GM18867 (cell line): Measurements from ENCODE around the gene PLPPR1.
"Not testable (repeated sequence)": the region's sequence is repeated elsewhere in the genome, so short reads cannot be mapped to it uniquely, and the experiment has no call there.

Experiments used
- ATAC-seq: cut with Tn5 transposase; IDR thresholded peaks from one replicate; pipeline ENCODE4 v1.9.1; 2021; ENCODE audit warnings: mild to moderate bottlenecking, moderate library complexity; ENCODE audit not compliant: unreplicated experiment

Gene PLPPR1

GRCh38 chr9:101119206-101119819, 90.8 kb downstream of the PLPPR1 start:
- ATAC-seq = peak; percentile 84

- no peak for ATAC-seq
These were observed 93.4 kb downstream of the PLPPR1 start for GRCh38 chr9:101121836-101122399.

GRCh38 chr9:101126556-101126955, 98.0 kb downstream of the PLPPR1 start:
- peak; percentile 87 for ATAC-seq

GRCh38 chr9:101127369-101127768, 98.8 kb downstream of the PLPPR1 start:
- ATAC-seq = not testable (repeated sequence)

GRCh38 chr9:101128623-101129022, 100.1 kb downstream of the PLPPR1 start:
- no peak for ATAC-seq

GRCh38 chr9:101130054-101130453, 101.5 kb downstream of the PLPPR1 start:
- ATAC-seq = no peak

- no peak for ATAC-seq
These were observed 102.8 kb downstream of the PLPPR1 start for GRCh38 chr9:101131326-101131725.

GRCh38 chr9:101132801-101133200, 104.3 kb downstream of the PLPPR1 start:
- no peak for ATAC-seq

GRCh38 chr9:101138509-101138908, 110.0 kb downstream of the PLPPR1 start:
- no peak for ATAC-seq

- no peak for ATAC-seq
These were observed 110.6 kb downstream of the PLPPR1 start for GRCh38 chr9:101139082-101139481.

GRCh38 chr9:101140764-101141163, 112.2 kb downstream of the PLPPR1 start:
- no peak for ATAC-seq

GRCh38 chr9:101146508-101146907, 118.0 kb downstream of the PLPPR1 start:
- no peak for ATAC-seq

- no peak for ATAC-seq
These were observed 119.8 kb downstream of the PLPPR1 start for GRCh38 chr9:101148344-101148743.

- no peak for ATAC-seq
These were observed 129.8 kb downstream of the PLPPR1 start for GRCh38 chr9:101158361-101158760.

GRCh38 chr9:101162231-101162630, 133.7 kb downstream of the PLPPR1 start:
- no peak for ATAC-seq

- ATAC-seq = no peak
These were observed 136.6 kb downstream of the PLPPR1 start for GRCh38 chr9:101165131-101165530.

- no peak for ATAC-seq
These were observed 139.1 kb downstream of the PLPPR1 start for GRCh38 chr9:101167490-101168134.

- no peak for ATAC-seq
These were observed 144.1 kb downstream of the PLPPR1 start for GRCh38 chr9:101172616-101173015.

- no peak for ATAC-seq
These were observed 145.4 kb downstream of the PLPPR1 start for GRCh38 chr9:101173907-101174306.

- ATAC-seq = peak; percentile 43
These were observed 147.9 kb downstream of the PLPPR1 start for GRCh38 chr9:101176384-101176783.

- ATAC-seq = no peak
These were observed 156.3 kb downstream of the PLPPR1 start for GRCh38 chr9:101184813-101185278.

GRCh38 chr9:101191723-101192122, 163.2 kb downstream of the PLPPR1 start:
- no peak for ATAC-seq
